Ovary (tissue), 3 donors: ENCODE results near the gene UROC1.

ENCODE experiments used
- EP300 ChIP-seq: sonication (generic); formaldehyde crosslinking; IDR thresholded peaks from one replicate; pipeline ENCODE4 v1.6.1; 2017; ENCODE audit warnings: antibody characterized with exemption
- POLR2A ChIP-seq: fragments of 450-650 bp; IDR thresholded peaks from one replicate; pipeline ENCODE4 v1.6.1; 2017; ENCODE audit warnings: antibody characterized with exemption, mild to moderate bottlenecking, moderate library complexity
- TF ChIP-seq, protein P1 (sequence below), 3 donors: fragments of 450-650 bp in 2 of 3; fragments of 200-600 bp in 1 of 3; IDR thresholded peaks; one replicate each; pipeline versions ENCODE4 v1.5.1 to v1.8.0; 2016 to 2022; ENCODE audit warnings: antibody characterized with exemption in 3 of 3, mild to moderate bottlenecking in 1 of 3
- donor health status: DM: no; HTN: no; CAD: no.

DNA sequence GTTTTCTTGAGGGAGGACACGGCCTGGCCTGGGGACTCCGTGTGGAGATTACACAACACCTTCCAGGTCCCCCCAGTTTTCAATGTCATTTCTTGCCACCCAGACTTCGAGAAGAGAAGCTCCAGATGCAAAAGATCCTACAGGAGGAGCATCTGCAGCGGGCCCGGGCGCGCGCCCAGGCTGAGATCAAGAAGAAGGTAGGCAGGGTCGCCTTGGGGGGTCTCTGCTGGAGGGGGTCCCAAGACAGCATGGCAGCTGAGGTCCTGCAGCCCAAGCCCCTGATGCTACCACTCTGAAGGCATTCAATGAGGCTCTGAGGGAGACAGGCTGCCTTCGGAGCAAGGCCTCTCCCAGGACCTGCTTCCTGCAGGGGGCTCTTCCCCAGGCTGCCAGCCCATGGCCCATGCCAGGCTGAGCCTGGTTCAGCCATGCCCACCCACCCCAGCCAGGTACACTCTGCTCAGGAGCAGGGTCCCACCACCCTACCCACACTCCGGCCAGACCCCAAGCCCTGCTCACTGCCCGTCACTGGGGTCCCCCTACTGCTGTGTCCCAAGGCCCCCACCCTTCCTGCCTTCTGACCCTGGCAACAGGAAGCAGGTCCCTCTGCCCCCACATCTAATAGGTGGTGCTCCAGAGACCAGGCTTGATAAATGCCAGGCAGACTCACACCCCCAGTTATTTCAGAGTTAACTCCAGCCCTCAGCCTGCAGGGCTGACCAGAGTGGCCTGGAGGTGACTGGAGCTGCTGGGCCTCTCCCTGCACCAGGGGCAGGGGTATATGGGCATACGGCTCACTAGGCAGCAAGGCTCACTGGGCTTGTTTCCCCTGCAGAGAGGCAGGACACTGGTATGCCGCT, 81.9 kb downstream of the UROC1 start:
- TF ChIP-seq, protein P1, sequence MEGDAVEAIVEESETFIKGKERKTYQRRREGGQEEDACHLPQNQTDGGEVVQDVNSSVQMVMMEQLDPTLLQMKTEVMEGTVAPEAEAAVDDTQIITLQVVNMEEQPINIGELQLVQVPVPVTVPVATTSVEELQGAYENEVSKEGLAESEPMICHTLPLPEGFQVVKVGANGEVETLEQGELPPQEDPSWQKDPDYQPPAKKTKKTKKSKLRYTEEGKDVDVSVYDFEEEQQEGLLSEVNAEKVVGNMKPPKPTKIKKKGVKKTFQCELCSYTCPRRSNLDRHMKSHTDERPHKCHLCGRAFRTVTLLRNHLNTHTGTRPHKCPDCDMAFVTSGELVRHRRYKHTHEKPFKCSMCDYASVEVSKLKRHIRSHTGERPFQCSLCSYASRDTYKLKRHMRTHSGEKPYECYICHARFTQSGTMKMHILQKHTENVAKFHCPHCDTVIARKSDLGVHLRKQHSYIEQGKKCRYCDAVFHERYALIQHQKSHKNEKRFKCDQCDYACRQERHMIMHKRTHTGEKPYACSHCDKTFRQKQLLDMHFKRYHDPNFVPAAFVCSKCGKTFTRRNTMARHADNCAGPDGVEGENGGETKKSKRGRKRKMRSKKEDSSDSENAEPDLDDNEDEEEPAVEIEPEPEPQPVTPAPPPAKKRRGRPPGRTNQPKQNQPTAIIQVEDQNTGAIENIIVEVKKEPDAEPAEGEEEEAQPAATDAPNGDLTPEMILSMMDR (IDR thresholded peaks at IDR 0.05) = no peak
- TF ChIP-seq POLR2A (no peak), EP300 (no peak)
